Caco-2 (cell line): ENCODE results near the gene RASGRP3. TPM values are rescaled to one million over a fixed set of nuclear protein-coding genes. Genes with fewer than 3 reads are reported as not detected.
A peak's percentile ranks its signal among the peaks of the same experiment; 100 is the strongest.

Experiments used
- BruUV-seq: library from RNA; stranded (reverse); fragments of 400-500 nt; replicated peaks from 2 replicates; lab custom pipeline; 2021; lab: Mats Ljungman, UMichigan
- CTCF ChIA-PET: fragments of 300-600 bp; sonication (Branson Sonifier 250); formaldehyde crosslinking; loops from one replicate; lab custom pipeline; 2022; ENCODE audit warnings: antibody characterized with exemption; lab: Charles Lee
- POLR2A ChIA-PET: fragments of 300-600 bp; sonication (Branson Sonifier 250); formaldehyde crosslinking; loops from one replicate; lab custom pipeline; 2022; ENCODE audit warnings: antibody characterized with exemption; lab: Charles Lee
- DNase-seq, 2 experiments: peaks; one replicate each; pipeline versions ENCODE4 v3.0.0 to v3.0.0-alpha.2; 2020 to 2022
- H3K27me3 ChIP-seq: replicated peaks from 2 replicates; pipeline ENCODE4 v1.6.0; 2011; ENCODE audit warnings: low read length; ENCODE audit not compliant: control insufficient read depth, insufficient read depth
- H3K36me3 ChIP-seq: 2 replicates; pipeline ENCODE4 v1.5.1; 2011; ENCODE audit warnings: low read length; ENCODE audit not compliant: control insufficient read depth, insufficient read depth
- H3K4me1 ChIP-seq: fragments of 250-450 bp; sonication (Bioruptor Pico); 2 replicates; pipeline ENCODE4 v1.5.1; 2020; ENCODE audit warnings: mild to moderate bottlenecking
- H3K4me3 ChIP-seq: 2 replicates; pipeline ENCODE4 v1.5.1; 2011; ENCODE audit warnings: low read depth, mild to moderate bottlenecking, control low read depth, low read length
- H3K9me3 ChIP-seq: fragments of 250-450 bp; sonication (Bioruptor Pico); 2 replicates; pipeline ENCODE4 v1.5.1; 2020; ENCODE audit warnings: mild to moderate bottlenecking, moderate library complexity
- H3K27ac Mint-ChIP-seq: one replicate; pipeline ENCODE4 v1.8.0; 2022; ENCODE audit warnings: mixed read lengths; ENCODE audit not compliant: unreplicated experiment
- H3K27me3 Mint-ChIP-seq: one replicate; pipeline ENCODE4 v1.8.0; 2022; ENCODE audit warnings: mixed read lengths; ENCODE audit not compliant: insufficient read depth, unreplicated experiment
- H3K36me3 Mint-ChIP-seq: one replicate; pipeline ENCODE4 v1.8.0; 2022; ENCODE audit warnings: mild to moderate bottlenecking, mixed read lengths; ENCODE audit not compliant: insufficient read depth, unreplicated experiment
- H3K4me1 Mint-ChIP-seq: one replicate; pipeline ENCODE4 v1.8.0; 2022; ENCODE audit warnings: low read depth, mixed read lengths; ENCODE audit not compliant: unreplicated experiment
- H3K4me3 Mint-ChIP-seq: one replicate; pipeline ENCODE4 v1.8.0; 2022; ENCODE audit warnings: mild to moderate bottlenecking, moderate library complexity, mixed read lengths; ENCODE audit not compliant: unreplicated experiment
- H3K9me3 Mint-ChIP-seq: one replicate; pipeline ENCODE4 v1.8.0; 2022; ENCODE audit warnings: mixed read lengths; ENCODE audit not compliant: unreplicated experiment
- intact Hi-C: fragments of 100-400 bp; cut with micrococcal nuclease; formaldehyde crosslinking; loops from one replicate; pipeline ENCODE4 v1.10.0; 2022; ENCODE audit not compliant: unreplicated experiment
- total RNA-seq: library from RNA; stranded (reverse); gene quantifications from 2 replicates; pipeline ENCODE4 v1.2.3, GENCODE V29; 2022
- TF ChIP-seq, protein P1 (sequence below), 2 experiments: fragments of 200-600 bp in 1 of 2; IDR thresholded peaks; 1 replicate in 1 of 2; 2 replicates in 1 of 2; pipeline versions ENCODE4 v1.5.1 to v1.8.0; 2011 to 2022; ENCODE audit warnings: antibody characterized with exemption in 1 of 2, control low read depth in 1 of 2, inconsistent platforms in 1 of 2, low read depth in 1 of 2, low read length in 1 of 2, mild to moderate bottlenecking in 1 of 2, moderate library complexity in 1 of 2; ENCODE audit not compliant: insufficient read depth in 1 of 2, severe bottlenecking in 1 of 2, unreplicated experiment in 1 of 2

Gene RASGRP3
- total RNA-seq, 1 experiment from 2014 or later, result 9.2 TPM

- Histone ChIP-seq H3K9me3 (peaks cover 13% of the 10 kb centered on the region), H3K36me3 (no peaks in the 10 kb centered on the region; the same call in 1 of the 2 replicates), H3K27me3 (no peaks in the 10 kb centered on the region), H3K4me3 (no peak overlapping the region), H3K4me1 (peaks cover 25% of the 10 kb centered on the region)
- H3K36me3 Mint-ChIP-seq, result no peaks in the 10 kb centered on the region
- no peak overlapping the region for H3K4me3 Mint-ChIP-seq
- no TSS peak for BruUV-seq
- peaks cover 22% of the 10 kb centered on the region for H3K4me1 Mint-ChIP-seq
- intact Hi-C loops, result no loop called here
- H3K9me3 Mint-ChIP-seq, result peaks cover 15% of the 10 kb centered on the region
- TF ChIP-seq, protein P1, sequence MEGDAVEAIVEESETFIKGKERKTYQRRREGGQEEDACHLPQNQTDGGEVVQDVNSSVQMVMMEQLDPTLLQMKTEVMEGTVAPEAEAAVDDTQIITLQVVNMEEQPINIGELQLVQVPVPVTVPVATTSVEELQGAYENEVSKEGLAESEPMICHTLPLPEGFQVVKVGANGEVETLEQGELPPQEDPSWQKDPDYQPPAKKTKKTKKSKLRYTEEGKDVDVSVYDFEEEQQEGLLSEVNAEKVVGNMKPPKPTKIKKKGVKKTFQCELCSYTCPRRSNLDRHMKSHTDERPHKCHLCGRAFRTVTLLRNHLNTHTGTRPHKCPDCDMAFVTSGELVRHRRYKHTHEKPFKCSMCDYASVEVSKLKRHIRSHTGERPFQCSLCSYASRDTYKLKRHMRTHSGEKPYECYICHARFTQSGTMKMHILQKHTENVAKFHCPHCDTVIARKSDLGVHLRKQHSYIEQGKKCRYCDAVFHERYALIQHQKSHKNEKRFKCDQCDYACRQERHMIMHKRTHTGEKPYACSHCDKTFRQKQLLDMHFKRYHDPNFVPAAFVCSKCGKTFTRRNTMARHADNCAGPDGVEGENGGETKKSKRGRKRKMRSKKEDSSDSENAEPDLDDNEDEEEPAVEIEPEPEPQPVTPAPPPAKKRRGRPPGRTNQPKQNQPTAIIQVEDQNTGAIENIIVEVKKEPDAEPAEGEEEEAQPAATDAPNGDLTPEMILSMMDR (IDR thresholded peaks at IDR 0.05; ENCODE audit: insufficient read depth in 1 of 2, low read depth in 1 of 2, low read length in 1 of 2, severe bottlenecking in 1 of 2, unreplicated experiment in 1 of 2), result no peak
- CTCF ChIA-PET, result no interaction called here
- H3K27ac Mint-ChIP-seq, result no peak overlapping the region
- H3K27me3 Mint-ChIP-seq, result no peaks in the 10 kb centered on the region
- no peak for DNase-seq
- POLR2A ChIA-PET, result no interaction called here
Measured at GRCh38 chr2:33488715-33489540, 12.5 kb downstream of the RASGRP3 start.

- H3K9me3 ChIP-seq, result peaks cover 13% of the 10 kb centered on the region
- no peak for DNase-seq
- H3K4me3 ChIP-seq, result no peak overlapping the region
- BruUV-seq, result no TSS peak
- Mint-ChIP-seq H3K27ac (no peak overlapping the region), H3K36me3 (no peaks in the 10 kb centered on the region), H3K27me3 (no peaks in the 10 kb centered on the region), H3K9me3 (peaks cover 15% of the 10 kb centered on the region), H3K4me1 (peaks cover 20% of the 10 kb centered on the region), H3K4me3 (no peak overlapping the region)
- POLR2A ChIA-PET, result no interaction called here
- peaks cover 25% of the 10 kb centered on the region for H3K4me1 ChIP-seq
- intact Hi-C loops, result no loop called here
- no peaks in the 10 kb centered on the region; the same call in 1 of the 2 replicates for H3K36me3 ChIP-seq
- H3K27me3 ChIP-seq, result no peaks in the 10 kb centered on the region
- CTCF ChIA-PET, result no interaction called here
- TF ChIP-seq, protein P1 (IDR thresholded peaks at IDR 0.05; ENCODE audit: insufficient read depth in 1 of 2, low read depth in 1 of 2, low read length in 1 of 2, severe bottlenecking in 1 of 2, unreplicated experiment in 1 of 2), result no peak
Measured at GRCh38 chr2:33489835-33490431, 13.5 kb downstream of the RASGRP3 start.

DNA sequence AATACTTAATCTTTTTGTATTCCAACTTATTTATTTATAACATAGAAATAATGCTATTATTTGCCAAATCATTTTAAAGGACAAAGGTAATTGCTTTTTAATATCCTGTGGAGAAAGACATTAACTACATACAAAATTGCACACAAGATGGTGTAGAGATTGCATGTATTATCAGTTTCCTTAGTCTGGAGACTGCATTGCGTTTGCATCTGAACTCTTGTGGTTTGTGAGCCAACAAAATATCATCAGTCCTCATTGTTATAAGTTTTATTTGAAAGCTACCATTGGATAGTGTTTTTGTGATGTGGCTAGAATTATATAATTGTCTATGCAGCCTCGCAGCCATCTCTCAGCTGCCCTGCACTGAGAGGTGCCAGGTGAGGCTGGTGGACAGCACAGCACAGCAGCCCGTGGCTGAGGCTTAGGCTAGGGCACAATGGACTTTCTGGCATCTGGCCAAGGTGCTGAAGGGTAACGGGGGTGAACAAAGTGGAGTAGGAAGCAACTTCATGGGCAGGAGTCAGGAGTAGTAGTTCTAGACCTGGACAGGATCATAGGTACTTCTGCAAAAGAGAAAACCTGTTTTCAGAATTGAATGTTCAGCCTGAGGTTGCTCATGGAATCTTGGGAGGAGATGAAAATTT, 15.1 kb downstream of the RASGRP3 start:
- intact Hi-C loops, result loop anchor here (1.0 kb wide), 1 partner anchor 7 kb away; no protein-coding TSS in a partner anchor
- H3K4me3 Mint-ChIP-seq, result no peak overlapping the region
- no peaks in the 10 kb centered on the region for H3K27me3 Mint-ChIP-seq
- no TSS peak for BruUV-seq
- H3K27ac Mint-ChIP-seq, result no peak overlapping the region
- POLR2A ChIA-PET, result no interaction called here
- Histone ChIP-seq H3K27me3 (no peaks in the 10 kb centered on the region), H3K4me3 (no peak overlapping the region), H3K9me3 (peaks cover 9% of the 10 kb centered on the region), H3K4me1 (peaks cover 28% of the 10 kb centered on the region), H3K36me3 (no peaks in the 10 kb centered on the region; the same call in 1 of the 2 replicates)
- peak; percentile 42 to 53 for DNase-seq
- peaks cover 20% of the 10 kb centered on the region for H3K4me1 Mint-ChIP-seq
- no peaks in the 10 kb centered on the region for H3K36me3 Mint-ChIP-seq
- peaks cover 10% of the 10 kb centered on the region for H3K9me3 Mint-ChIP-seq
- TF ChIP-seq, protein P1 (IDR thresholded peaks at IDR 0.05; ENCODE audit: insufficient read depth in 1 of 2, low read depth in 1 of 2, low read length in 1 of 2, severe bottlenecking in 1 of 2, unreplicated experiment in 1 of 2), result no peak
- CTCF ChIA-PET, result no interaction called here
